Gastroesophageal sphincter (tissue), 4 donors: ENCODE results near the gene EXOC2. TPM values are rescaled to one million over a fixed set of nuclear protein-coding genes. Genes with fewer than 3 reads are reported as not detected.

Experiments
- ATAC-seq: fragments of 150-250 bp; one replicate; pipeline ENCODE4 v1.9.1; 2016; ENCODE audit warnings: mild to moderate bottlenecking, moderate library complexity
- H3K27ac ChIP-seq, 4 donors: fragments of 200-600 bp; sonication (generic) in 3 of 4; 1 replicate in 3 of 4; 2 replicates in 1 of 4; pipeline ENCODE4 v1.5.1; 2016 to 2019
- H3K27me3 ChIP-seq: fragments of 200-600 bp; sonication (generic); one replicate; pipeline ENCODE4 v1.5.1; 2019
- H3K36me3 ChIP-seq, 2 donors: fragments of 200-600 bp; sonication (generic); one replicate each; pipeline ENCODE4 v1.5.1; 2019; ENCODE audit warnings: control low read depth in 1 of 2
- H3K4me1 ChIP-seq, 3 donors: fragments of 200-600 bp; sonication (generic); 1 replicate in 2 of 3; 2 replicates in 1 of 3; pipeline ENCODE4 v1.5.1; 2016 to 2019; ENCODE audit warnings: control low read depth in 2 of 3
- H3K4me3 ChIP-seq, 2 donors: fragments of 200-600 bp; sonication (generic); one replicate each; pipeline ENCODE4 v1.5.1; 2019; ENCODE audit warnings: mild to moderate bottlenecking in 1 of 2, moderate library complexity in 1 of 2
- H3K9me3 ChIP-seq, 3 donors: fragments of 200-600 bp; sonication (generic); one replicate each; pipeline ENCODE4 v1.5.1; 2017 to 2019; ENCODE audit warnings: control low read depth in 2 of 3
- CTCF ChIP-seq, 4 experiments: fragments of 200-600 bp in 2 of 4; fragments of 450-650 bp in 2 of 4; sonication (generic) in 1 of 4; IDR thresholded peaks; one replicate each; pipeline ENCODE4 v1.5.1; 2017 to 2019; ENCODE audit warnings: antibody characterized with exemption in 4 of 4, mild to moderate bottlenecking in 2 of 4, moderate library complexity in 2 of 4
- EP300 ChIP-seq: sonication (generic); formaldehyde crosslinking; IDR thresholded peaks from one replicate; pipeline ENCODE4 v1.6.1; 2017; ENCODE audit warnings: antibody characterized with exemption, mild to moderate bottlenecking
- POLR2A ChIP-seq, 2 donors: fragments of 450-650 bp; IDR thresholded peaks; one replicate each; pipeline ENCODE4 v1.6.1; 2017; ENCODE audit warnings: antibody characterized with exemption in 2 of 2, mild to moderate bottlenecking in 2 of 2, moderate library complexity in 1 of 2
- POLR2AphosphoS5 ChIP-seq: sonication (generic); formaldehyde crosslinking; IDR thresholded peaks from one replicate; pipeline ENCODE4 v1.6.1; 2017; ENCODE audit warnings: antibody characterized with exemption
- WGBS, 2 donors: methylation state at CpG; one replicate each; pipeline ENCODE4 v1.1.5; 2018; ENCODE audit warnings: low coverage in 1 of 2; 5-methylcytosine and 5-hydroxymethylcytosine counted together
- total RNA-seq, 4 donors: library from RNA; depleted of rRNA; stranded (reverse); fragments of >200 nt; gene quantifications; one replicate each; pipeline ENCODE4 v1.1.0, GENCODE V29; 2016

Gene EXOC2
- total RNA-seq, 4 donors from 2014 or later: 17.8 to 39.2 (median 25.8) TPM

GRCh38 chr6:712805-713204, 19.9 kb upstream of the EXOC2 start:
- 93 to 98% methylated on average over 6 of the region's 8 CpGs for WGBS, 2 donors
- Histone ChIP-seq H3K4me1 (peaks cover 0 to 44% (median 3%) of the 10 kb centered on the region in 3 donors), H3K27me3 (no peaks in the 10 kb centered on the region), H3K4me3 (no peak overlapping the region), H3K27ac (no peak overlapping the region), H3K36me3 (no peaks in the 10 kb centered on the region), H3K9me3 (no peaks in the 10 kb centered on the region)
- TF ChIP-seq EP300 (no peak), POLR2AphosphoS5 (no peak), POLR2A (IDR thresholded peaks at IDR 0.05) (no peak), CTCF (IDR thresholded peaks at IDR 0.05) (no peak)
- no peak for ATAC-seq

GRCh38 chr6:711925-712324, 19.0 kb upstream of the EXOC2 start:
- peak overlapping the region; percentile 93 to 98 (median 94) for H3K27ac ChIP-seq
- peaks cover 0 to 44% (median 3%) of the 10 kb centered on the region in 3 donors for H3K4me1 ChIP-seq
- H3K27me3 ChIP-seq: no peaks in the 10 kb centered on the region
- H3K4me3 ChIP-seq: peak overlapping the region in 1 of 2 donors; percentile 59
- TF ChIP-seq POLR2A (IDR thresholded peaks at IDR 0.05): no peak
- no peak for TF ChIP-seq POLR2AphosphoS5
- no peak for TF ChIP-seq EP300
- no peak for TF ChIP-seq CTCF (IDR thresholded peaks at IDR 0.05)
- H3K36me3 ChIP-seq: no peaks in the 10 kb centered on the region
- H3K9me3 ChIP-seq: no peaks in the 10 kb centered on the region
- ATAC-seq: no peak

- H3K9me3 ChIP-seq: no peaks in the 10 kb centered on the region
- peak overlapping the region; percentile 93 to 98 (median 94) for H3K27ac ChIP-seq
- 2 to 3% methylated on average over 9 to 16 of the region's 55 CpGs for WGBS, 2 donors
- no peaks in the 10 kb centered on the region for H3K27me3 ChIP-seq
- ATAC-seq: peak; percentile 87
- peak overlapping the region; percentile 59 to 75 for H3K4me3 ChIP-seq
- peaks cover 0 to 35% (median 3%) of the 10 kb centered on the region in 3 donors for H3K4me1 ChIP-seq
- peak; percentile 86 for TF ChIP-seq POLR2AphosphoS5
- peak; percentile 68 to 79 for TF ChIP-seq POLR2A (IDR thresholded peaks at IDR 0.05)
- no peak for TF ChIP-seq EP300
- H3K36me3 ChIP-seq: no peaks in the 10 kb centered on the region
These were observed 17.9 kb upstream of the EXOC2 start for GRCh38 chr6:710601-711571.

- no peak for ATAC-seq
- Histone ChIP-seq H3K36me3 (no peaks in the 10 kb centered on the region), H3K27me3 (no peaks in the 10 kb centered on the region), H3K4me1 (peaks cover 0 to 26% (median 3%) of the 10 kb centered on the region in 3 donors), H3K4me3 (peak overlapping the region in 1 of 2 donors; percentile 59), H3K27ac (peak overlapping the region in 3 of 4 donors; percentile 93 to 98 (median 95)), H3K9me3 (no peaks in the 10 kb centered on the region)
- 75 to 79% methylated on average over 3 of the region's 3 CpGs for WGBS, 2 donors
- TF ChIP-seq CTCF (IDR thresholded peaks at IDR 0.05) (no peak), EP300 (no peak), POLR2A (IDR thresholded peaks at IDR 0.05) (no peak), POLR2AphosphoS5 (no peak)
These were observed 16.6 kb upstream of the EXOC2 start for GRCh38 chr6:709471-710056.

GRCh38 chr6:708237-708598, 15.3 kb upstream of the EXOC2 start:
- Histone ChIP-seq H3K36me3 (no peaks in the 10 kb centered on the region), H3K27ac (no peak overlapping the region), H3K9me3 (no peaks in the 10 kb centered on the region), H3K4me3 (no peak overlapping the region), H3K4me1 (peaks cover 0 to 26% (median 3%) of the 10 kb centered on the region in 3 donors), H3K27me3 (no peaks in the 10 kb centered on the region)
- no peak for ATAC-seq
- WGBS, 2 donors: 85 to 92% methylated on average over 4 to 6 of the region's 6 CpGs
- no peak for TF ChIP-seq EP300
- no peak for TF ChIP-seq POLR2A (IDR thresholded peaks at IDR 0.05)
- TF ChIP-seq CTCF (IDR thresholded peaks at IDR 0.05): no peak
- TF ChIP-seq POLR2AphosphoS5: no peak
